Transverse colon (tissue), 4 donors: ENCODE measurements around the gene GPHN.
"Not testable (repeated sequence)": the region's sequence is repeated elsewhere in the genome, so short reads cannot be mapped to it uniquely, and the experiment has no call there.

Source experiments
- POLR2A ChIP-seq: fragments of 450-650 bp; IDR thresholded peaks from one replicate; pipeline ENCODE4 v1.6.1; 2016; ENCODE audit warnings: antibody characterized with exemption, mild to moderate bottlenecking, moderate library complexity
- POLR2AphosphoS5 ChIP-seq, 3 donors: sonication (generic); formaldehyde crosslinking; IDR thresholded peaks; one replicate each; pipeline ENCODE4 v1.6.1; 2016; ENCODE audit warnings: antibody characterized with exemption in 3 of 3
- TF ChIP-seq, protein P1 (sequence below), 5 experiments: fragments of 200-600 bp in 3 of 5; fragments of 450-650 bp in 2 of 5; sonication (generic) in 3 of 5; IDR thresholded peaks; 1 replicate in 2 of 5; 2 replicates in 3 of 5; pipeline ENCODE4 v1.5.1; 2016 to 2017; ENCODE audit warnings: antibody characterized with exemption in 5 of 5, inconsistent platforms in 3 of 5, mild to moderate bottlenecking in 2 of 5, moderate library complexity in 1 of 5

DNA sequence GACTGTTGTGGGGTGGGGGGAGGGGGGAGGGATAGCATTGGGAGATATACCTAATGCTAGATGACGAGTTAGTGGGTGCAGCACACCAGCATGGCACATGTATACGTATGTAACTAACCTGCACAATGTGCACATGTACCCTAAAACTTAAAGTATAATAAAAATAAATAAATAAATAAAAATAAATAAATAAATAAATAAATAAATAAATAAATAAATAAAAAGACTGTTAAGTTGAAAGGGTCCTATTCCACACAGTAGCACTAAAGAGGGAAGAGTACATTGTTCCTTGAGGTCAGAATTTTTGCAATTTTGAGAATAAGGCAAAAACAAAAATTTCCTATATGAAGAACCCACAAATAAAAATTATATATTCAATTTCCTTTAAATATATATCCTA, 329.5 kb downstream of the GPHN start:
- not testable (repeated sequence) for TF ChIP-seq POLR2A; POLR2AphosphoS5 (IDR thresholded peaks at IDR 0.05)
- TF ChIP-seq, protein P1, sequence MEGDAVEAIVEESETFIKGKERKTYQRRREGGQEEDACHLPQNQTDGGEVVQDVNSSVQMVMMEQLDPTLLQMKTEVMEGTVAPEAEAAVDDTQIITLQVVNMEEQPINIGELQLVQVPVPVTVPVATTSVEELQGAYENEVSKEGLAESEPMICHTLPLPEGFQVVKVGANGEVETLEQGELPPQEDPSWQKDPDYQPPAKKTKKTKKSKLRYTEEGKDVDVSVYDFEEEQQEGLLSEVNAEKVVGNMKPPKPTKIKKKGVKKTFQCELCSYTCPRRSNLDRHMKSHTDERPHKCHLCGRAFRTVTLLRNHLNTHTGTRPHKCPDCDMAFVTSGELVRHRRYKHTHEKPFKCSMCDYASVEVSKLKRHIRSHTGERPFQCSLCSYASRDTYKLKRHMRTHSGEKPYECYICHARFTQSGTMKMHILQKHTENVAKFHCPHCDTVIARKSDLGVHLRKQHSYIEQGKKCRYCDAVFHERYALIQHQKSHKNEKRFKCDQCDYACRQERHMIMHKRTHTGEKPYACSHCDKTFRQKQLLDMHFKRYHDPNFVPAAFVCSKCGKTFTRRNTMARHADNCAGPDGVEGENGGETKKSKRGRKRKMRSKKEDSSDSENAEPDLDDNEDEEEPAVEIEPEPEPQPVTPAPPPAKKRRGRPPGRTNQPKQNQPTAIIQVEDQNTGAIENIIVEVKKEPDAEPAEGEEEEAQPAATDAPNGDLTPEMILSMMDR (IDR thresholded peaks at IDR 0.05), result not testable (repeated sequence)
